NCI-H345 (cell line): ENCODE data around the gene CARS1.

ENCODE experiments used
- DNase-seq: peaks from one replicate; lab custom pipeline; 2025; lab: John Stamatoyannopoulos, UW

Gene CARS1

GRCh38 chr11:3037945-3038271, 19.3 kb downstream of the CARS1 start:
- no peak for DNase-seq

GRCh38 chr11:3037040-3037944, 19.9 kb downstream of the CARS1 start:
- DNase-seq = peak; percentile 44

- DNase-seq = no peak
Measured at GRCh38 chr11:3036419-3036818, 20.8 kb downstream of the CARS1 start.

GRCh38 chr11:3035333-3035732, 21.9 kb downstream of the CARS1 start:
- DNase-seq = no peak

- no peak for DNase-seq
Measured at GRCh38 chr11:3030289-3031070, 26.7 kb downstream of the CARS1 start.

- no peak for DNase-seq
Measured at GRCh38 chr11:3028813-3029212, 28.4 kb downstream of the CARS1 start.

GRCh38 chr11:3026803-3027202, 30.4 kb downstream of the CARS1 start:
- DNase-seq = no peak

- DNase-seq = no peak
Measured at GRCh38 chr11:3022982-3023381, 34.2 kb downstream of the CARS1 start.

GRCh38 chr11:3022300-3022967, 34.8 kb downstream of the CARS1 start:
- DNase-seq = no peak

- peak; percentile 18 for DNase-seq
Measured at GRCh38 chr11:3021125-3021524, 36.1 kb downstream of the CARS1 start.

GRCh38 chr11:3020011-3020410, 37.2 kb downstream of the CARS1 start:
- no peak for DNase-seq

- DNase-seq = no peak
Measured at GRCh38 chr11:3018596-3018995, 38.6 kb downstream of the CARS1 start.

GRCh38 chr11:3016861-3017260, 40.4 kb downstream of the CARS1 start:
- DNase-seq = no peak

GRCh38 chr11:3015796-3016195, 41.4 kb downstream of the CARS1 start:
- DNase-seq = no peak

- DNase-seq = no peak
Measured at GRCh38 chr11:3014943-3015342, 42.3 kb downstream of the CARS1 start.

- no peak for DNase-seq
Measured at GRCh38 chr11:3014057-3014938, 42.9 kb downstream of the CARS1 start.

GRCh38 chr11:3011891-3012885, 45.0 kb downstream of the CARS1 start:
- DNase-seq = no peak

- DNase-seq = no peak
Measured at GRCh38 chr11:3010521-3011275, 46.5 kb downstream of the CARS1 start.

GRCh38 chr11:3010004-3010403, 47.2 kb downstream of the CARS1 start:
- DNase-seq = no peak

- no peak for DNase-seq
Measured at GRCh38 chr11:3009481-3009880, 47.7 kb downstream of the CARS1 start.
